GM12878 (cell line): ENCODE measurements around the gene NKIRAS1. TPM values are rescaled to one million over a fixed set of nuclear protein-coding genes. Genes with fewer than 3 reads are reported as not detected.

ENCODE experiments used
- ATAC-seq: fragments of 200-7000 bp; cut with Tn5 transposase; 3 replicates; pipeline ENCODE4 v1.9.1; 2020; ENCODE audit warnings: mild to moderate bottlenecking, moderate library complexity
- BruUV-seq: library from RNA; stranded (reverse); fragments of 400-500 nt; replicated peaks from 2 replicates; lab custom pipeline; 2021; lab: Mats Ljungman, UMichigan
- CTCF ChIA-PET: fragments of 300-600 bp; sonication (Branson Sonifier 250); formaldehyde crosslinking; extraction: SDS; loops from one replicate; lab custom pipeline; 2021; ENCODE audit warnings: inconsistent platforms; lab: Yijun Ruan, JAX
- POLR2A ChIA-PET: fragments of 350-600 bp; formaldehyde crosslinking; extraction: SDS; loops from one replicate; lab custom pipeline; 2021; ENCODE audit warnings: inconsistent platforms; lab: Charles Lee
- RAD21 ChIA-PET: fragments of 300-600 bp; sonication (Branson Sonifier 250); formaldehyde crosslinking; loops from one replicate; lab custom pipeline; 2023; ENCODE audit warnings: antibody characterized with exemption; ENCODE audit not compliant: unreplicated experiment; lab: Charles Lee
- SMC1A ChIA-PET: fragments of 300-600 bp; sonication (Branson Sonifier 250); formaldehyde crosslinking; loops from one replicate; lab custom pipeline; 2023; ENCODE audit not compliant: unreplicated experiment, uncharacterized antibody; lab: Charles Lee
- DNase-seq: peaks from one replicate; pipeline ENCODE4 v3.0.0-alpha.2; 2011; ENCODE audit warnings: low read depth, low spot score
- FAIRE-seq: peaks from 3 replicates; lab custom pipeline; 2011; peaks lifted over from hg19 to GRCh38; lab: Jason Lieb, UNC
- H2AFZ ChIP-seq: 2 replicates; pipeline ENCODE4 v1.6.0; 2011; ENCODE audit warnings: low read depth, low read length, control low read depth; ENCODE audit not compliant: control insufficient read depth
- H3K27ac ChIP-seq: 2 replicates; pipeline ENCODE4 v1.5.1; 2011; ENCODE audit warnings: control low read depth; ENCODE audit not compliant: control insufficient read depth, insufficient read depth
- H3K27me3 ChIP-seq, 2 experiments: replicated peaks in 1 of 2; 2 replicates each; pipeline versions ENCODE4 v1.6.0 to v1.6.1; 2011; ENCODE audit warnings: low read length in 1 of 2; ENCODE audit not compliant: control insufficient read depth in 2 of 2, insufficient read depth in 2 of 2
- H3K36me3 ChIP-seq, 2 experiments: 2 replicates each; pipeline ENCODE4 v1.5.1; 2011; ENCODE audit warnings: low read length in 1 of 2; ENCODE audit not compliant: control insufficient read depth in 2 of 2, insufficient read depth in 2 of 2
- H3K4me1 ChIP-seq: 2 replicates; pipeline ENCODE4 v1.6.1; 2011; ENCODE audit warnings: mild to moderate bottlenecking, low read length, moderate library complexity, mixed read lengths; ENCODE audit not compliant: control insufficient read depth, insufficient read depth
- H3K4me2 ChIP-seq: 2 replicates; pipeline ENCODE4 v1.6.0; 2011; ENCODE audit warnings: control low read depth; ENCODE audit not compliant: control insufficient read depth, insufficient read depth
- H3K4me3 ChIP-seq: fragments of 200-600 bp; sonication (generic); 2 replicates; pipeline ENCODE4 v1.5.1; 2016
- H3K79me2 ChIP-seq: 2 replicates; pipeline ENCODE4 v1.6.0; 2011; ENCODE audit warnings: low read length; ENCODE audit not compliant: control insufficient read depth, insufficient read depth
- H3K9ac ChIP-seq: 2 replicates; pipeline ENCODE4 v1.8.0; 2011; ENCODE audit warnings: low read length, control low read depth, mixed read lengths; ENCODE audit not compliant: control insufficient read depth, insufficient read depth
- H3K9me3 ChIP-seq: replicated peaks from 3 replicates; pipeline ENCODE4 v1.5.1; 2011; ENCODE audit warnings: mild to moderate bottlenecking, low read length; ENCODE audit not compliant: control insufficient read depth, insufficient read depth
- H4K20me1 ChIP-seq: 2 replicates; pipeline ENCODE4 v1.6.0; 2011; ENCODE audit not compliant: control insufficient read depth, insufficient read depth
- ATF7 ChIP-seq: fragments of 450-650 bp; IDR thresholded peaks from 2 replicates; pipeline ENCODE4 v1.6.1; 2016; ENCODE audit warnings: low read depth, mild to moderate bottlenecking
- BHLHE40 ChIP-seq, 2 experiments: fragments of 450-650 bp in 1 of 2; IDR thresholded peaks; 2 replicates each; pipeline ENCODE4 v1.6.1; 2011 to 2017; ENCODE audit warnings: low read depth in 2 of 2, borderline replicate concordance in 1 of 2, improper control_type of control experiment in 1 of 2, low read length in 1 of 2, mild to moderate bottlenecking in 1 of 2
- CREM ChIP-seq: IDR thresholded peaks from 2 replicates; pipeline ENCODE4 v1.6.1; 2014; ENCODE audit warnings: antibody characterized with exemption, low read depth
- FOXM1 ChIP-seq: IDR thresholded peaks from 2 replicates; pipeline ENCODE4 v1.6.1; 2012; ENCODE audit warnings: low read depth, mild to moderate bottlenecking, inconsistent platforms, low read length, moderate library complexity
- HDAC6 ChIP-seq: fragments of 200-600 bp; sonication (generic); IDR thresholded peaks from one replicate; pipeline ENCODE4 v1.8.0; 2017; ENCODE audit warnings: antibody characterized with exemption; ENCODE audit not compliant: unreplicated experiment
- HSF1 ChIP-seq: fragments of 150-350 bp; IDR thresholded peaks from 2 replicates; pipeline ENCODE4 v1.6.1; 2014; ENCODE audit warnings: mild to moderate bottlenecking, low read depth, low read length
- JUND ChIP-seq: IDR thresholded peaks from 2 replicates; pipeline ENCODE4 v1.6.1; 2012; ENCODE audit warnings: low read depth, mild to moderate bottlenecking, low read length, improper control_type of control experiment, moderate library complexity
- KDM1A ChIP-seq: fragments of 200-600 bp; sonication (generic); IDR thresholded peaks from 2 replicates; pipeline ENCODE4 v1.6.1; 2016; ENCODE audit warnings: borderline replicate concordance
- MEF2A ChIP-seq: IDR thresholded peaks from 2 replicates; pipeline ENCODE4 v1.6.1; 2011; ENCODE audit warnings: low read depth, mild to moderate bottlenecking, low read length, moderate library complexity; ENCODE audit not compliant: insufficient read depth
- MTA3 ChIP-seq: IDR thresholded peaks from 2 replicates; pipeline ENCODE4 v1.6.1; 2012; ENCODE audit warnings: low read length, inconsistent platforms, borderline replicate concordance
- MYB ChIP-seq: fragments of 150-350 bp; IDR thresholded peaks from 2 replicates; pipeline ENCODE4 v1.6.1; 2014; ENCODE audit warnings: mild to moderate bottlenecking, low read depth, low read length, borderline replicate concordance
- RELA ChIP-seq: fragments of 450-650 bp; IDR thresholded peaks from 2 replicates; pipeline ENCODE4 v1.8.0; 2014; ENCODE audit warnings: borderline replicate concordance; ENCODE audit not compliant: partially characterized antibody
- RFX5 ChIP-seq: IDR thresholded peaks from 2 replicates; pipeline ENCODE4 v1.6.1; 2011; ENCODE audit warnings: low read depth, low read length, improper control_type of control experiment
- ZZZ3 ChIP-seq: IDR thresholded peaks from 2 replicates; pipeline ENCODE4 v1.6.1; 2011; ENCODE audit warnings: low read depth; ENCODE audit not compliant: control insufficient read depth, insufficient read length
- WGBS: methylation state at CpG from one replicate; pipeline ENCODE4 v1.1.6; 2016; ENCODE audit warnings: low lambda C conversion rate; ENCODE audit not compliant: insufficient replicate concordance, insufficient coverage; ENCODE audit errors: missing lambda C conversion rate; 5-methylcytosine and 5-hydroxymethylcytosine counted together
- in situ Hi-C: fragments of 300-500 bp; cut with MboI; formaldehyde crosslinking; loops from 9 replicates; pipeline ENCODE4 v1.14.3; 2018; ENCODE audit warnings: mixed read lengths
- intact Hi-C: fragments of 100-400 bp; cut with micrococcal nuclease; formaldehyde crosslinking; loops from one replicate; pipeline ENCODE4 v1.14.2; 2022; ENCODE audit not compliant: unreplicated experiment
- polyA plus RNA-seq, 11 experiments: library from polyadenylated mRNA; depleted of rRNA in 4 of 11; unstranded in 6 of 11; stranded (reverse) in 5 of 11; fragments of >200 nt; fragmentation: Nextera tagmentation in 4 of 11; fragmentation: Illumina TruSeq in 1 of 11; extraction: Ambion mirVana in 4 of 11; extraction: Trizol in 1 of 11; gene quantifications; 1 replicate in 1 of 11; 2 replicates in 10 of 11; pipeline versions ENCODE4 v1.2.1 to v1.2.3, GENCODE V29; 2011 to 2016; ENCODE audit warnings: inconsistent platforms in 2 of 11, missing spikeins in 2 of 11, low read depth in 1 of 11
- total RNA-seq, 4 experiments: library from RNA; depleted of rRNA in 3 of 4; stranded (reverse); fragments of >200 nt in 3 of 4; fragmentation: Illumina TruSeq in 1 of 4; extraction: Trizol in 1 of 4; gene quantifications; 2 replicates each; pipeline versions ENCODE4 v1.2.1 to v1.2.3, GENCODE V29; 2013 to 2021
- TF ChIP-seq, protein P1 (sequence below): fragments of 450-650 bp; IDR thresholded peaks from 2 replicates; pipeline ENCODE4 v1.6.1; 2017; ENCODE audit warnings: mild to moderate bottlenecking, low read depth, inconsistent platforms; ENCODE audit not compliant: poor library complexity, severe bottlenecking
- TF ChIP-seq, protein P2 (sequence below): fragments of 450-650 bp; IDR thresholded peaks from 2 replicates; pipeline ENCODE4 v1.6.1; 2017; ENCODE audit warnings: antibody characterized with exemption, mild to moderate bottlenecking, moderate library complexity

Gene NKIRAS1
- total and polyA plus RNA-seq, 10 of the 15 experiments (the other 5 are each of a cell fraction or from before 2014, with no cell fraction given): 7.1 to 17.9 (median 10.9) TPM

DNA sequence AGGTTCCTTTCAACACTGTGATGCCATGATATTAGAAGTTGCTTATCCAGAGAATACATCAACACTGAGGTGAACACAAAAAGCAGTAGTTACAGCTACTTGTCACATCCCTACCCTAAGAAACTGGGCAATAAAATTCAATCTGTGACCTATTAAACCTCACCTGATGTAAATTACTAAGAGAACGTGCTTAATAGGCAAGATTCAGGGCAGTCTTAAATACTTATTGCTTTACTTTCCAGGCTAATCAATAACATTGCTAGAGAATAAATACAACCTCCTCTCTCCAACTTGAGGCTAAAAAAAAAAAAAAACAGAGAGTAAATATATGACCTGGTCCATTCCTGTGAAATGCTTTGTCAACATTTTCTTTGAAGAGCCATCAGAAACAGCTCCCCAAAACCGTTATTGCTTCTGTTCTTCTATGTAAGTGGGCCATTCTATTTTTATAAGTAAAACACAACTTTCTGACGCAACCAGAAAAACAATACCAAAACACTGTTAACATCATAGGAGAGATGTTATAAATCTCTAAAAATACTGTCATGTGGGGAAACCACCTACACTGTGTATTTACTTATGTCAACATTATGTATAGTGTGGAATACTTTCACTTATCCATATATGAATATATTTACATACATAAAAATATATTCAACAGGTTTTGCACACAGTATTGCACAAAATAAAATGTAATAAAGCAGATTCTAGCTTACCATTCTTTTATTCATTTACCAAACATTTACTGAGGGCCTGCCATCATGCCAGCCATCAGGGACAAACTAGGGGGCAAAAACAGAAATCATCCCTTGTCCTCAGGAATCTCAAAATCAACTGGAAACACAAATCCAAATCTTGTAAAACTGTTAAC is 2.7 kb downstream of the NKIRAS1 start:
- peak; percentile 16 for ATAC-seq
- intact Hi-C loops: no loop called here
- 35% methylated on average over 3 of the region's 3 CpGs for WGBS
- ChIA-PET POLR2A (interaction anchor here (0.7 to 0.9 kb wide), 2 partner anchors 22 to 32 kb away, joined by 3 read pairs; no protein-coding TSS in a partner anchor), SMC1A (interaction anchor here (0.5 to 2.7 kb wide), 4 partner anchors 45 to 80 kb away, joined by 3 to 7 read pairs (median 3); no protein-coding TSS in a partner anchor), RAD21 (interaction anchor here (1.3 kb wide), 1 partner anchor 77 kb away, joined by 4 read pairs; no protein-coding TSS in a partner anchor), CTCF (interaction anchor here (0.6 to 2.0 kb wide), 3 partner anchors 26 to 271 kb away, joined by 4 to 8 read pairs (median 5); no protein-coding TSS in a partner anchor)
- in situ Hi-C loops: no loop called here
- peak; percentile 27 for FAIRE-seq
- Histone ChIP-seq H3K4me1 (peaks cover 3% of the 10 kb centered on the region), H3K27ac (peak overlapping the region; percentile 57), H3K9ac (no peak overlapping the region), H3K27me3 (no peaks in the 10 kb centered on the region), H3K36me3 (peaks cover 0 to 12% of the 10 kb centered on the region in 2 experiments; a peak in 2 of 4 replicates), H3K4me3 (peak overlapping the region; percentile 82; the same call in 1 of the 2 replicates), H3K9me3 (no peaks in the 10 kb centered on the region), H2AFZ (no peak overlapping the region), H3K79me2 (peaks cover 56% of the 10 kb centered on the region), H3K4me2 (peak overlapping the region; percentile 94), H4K20me1 (peaks cover 5% of the 10 kb centered on the region; the same call in 1 of the 2 replicates)
- no TSS peak for BruUV-seq
- no peak for DNase-seq
- TF ChIP-seq KDM1A: no peak
- TF ChIP-seq, protein P1, sequence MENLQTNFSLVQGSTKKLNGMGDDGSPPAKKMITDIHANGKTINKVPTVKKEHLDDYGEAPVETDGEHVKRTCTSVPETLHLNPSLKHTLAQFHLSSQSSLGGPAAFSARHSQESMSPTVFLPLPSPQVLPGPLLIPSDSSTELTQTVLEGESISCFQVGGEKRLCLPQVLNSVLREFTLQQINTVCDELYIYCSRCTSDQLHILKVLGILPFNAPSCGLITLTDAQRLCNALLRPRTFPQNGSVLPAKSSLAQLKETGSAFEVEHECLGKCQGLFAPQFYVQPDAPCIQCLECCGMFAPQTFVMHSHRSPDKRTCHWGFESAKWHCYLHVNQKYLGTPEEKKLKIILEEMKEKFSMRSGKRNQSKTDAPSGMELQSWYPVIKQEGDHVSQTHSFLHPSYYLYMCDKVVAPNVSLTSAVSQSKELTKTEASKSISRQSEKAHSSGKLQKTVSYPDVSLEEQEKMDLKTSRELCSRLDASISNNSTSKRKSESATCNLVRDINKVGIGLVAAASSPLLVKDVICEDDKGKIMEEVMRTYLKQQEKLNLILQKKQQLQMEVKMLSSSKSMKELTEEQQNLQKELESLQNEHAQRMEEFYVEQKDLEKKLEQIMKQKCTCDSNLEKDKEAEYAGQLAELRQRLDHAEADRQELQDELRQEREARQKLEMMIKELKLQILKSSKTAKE: no peak
- peak; percentile 54; the same call in 1 of the 2 replicates for TF ChIP-seq FOXM1
- no peak for TF ChIP-seq MYB
- no peak for TF ChIP-seq BHLHE40 (IDR thresholded peaks at IDR 0.05; ENCODE audit: borderline replicate concordance in 1 of 2, low read depth in 2 of 2, low read length in 1 of 2)
- TF ChIP-seq ZZZ3: no peak
- peak; percentile 63 for TF ChIP-seq CREM
- TF ChIP-seq HSF1: no peak
- TF ChIP-seq HDAC6: no peak
- TF ChIP-seq RFX5: no peak
- no peak for TF ChIP-seq MTA3
- TF ChIP-seq JUND: no peak
- TF ChIP-seq, protein P2, sequence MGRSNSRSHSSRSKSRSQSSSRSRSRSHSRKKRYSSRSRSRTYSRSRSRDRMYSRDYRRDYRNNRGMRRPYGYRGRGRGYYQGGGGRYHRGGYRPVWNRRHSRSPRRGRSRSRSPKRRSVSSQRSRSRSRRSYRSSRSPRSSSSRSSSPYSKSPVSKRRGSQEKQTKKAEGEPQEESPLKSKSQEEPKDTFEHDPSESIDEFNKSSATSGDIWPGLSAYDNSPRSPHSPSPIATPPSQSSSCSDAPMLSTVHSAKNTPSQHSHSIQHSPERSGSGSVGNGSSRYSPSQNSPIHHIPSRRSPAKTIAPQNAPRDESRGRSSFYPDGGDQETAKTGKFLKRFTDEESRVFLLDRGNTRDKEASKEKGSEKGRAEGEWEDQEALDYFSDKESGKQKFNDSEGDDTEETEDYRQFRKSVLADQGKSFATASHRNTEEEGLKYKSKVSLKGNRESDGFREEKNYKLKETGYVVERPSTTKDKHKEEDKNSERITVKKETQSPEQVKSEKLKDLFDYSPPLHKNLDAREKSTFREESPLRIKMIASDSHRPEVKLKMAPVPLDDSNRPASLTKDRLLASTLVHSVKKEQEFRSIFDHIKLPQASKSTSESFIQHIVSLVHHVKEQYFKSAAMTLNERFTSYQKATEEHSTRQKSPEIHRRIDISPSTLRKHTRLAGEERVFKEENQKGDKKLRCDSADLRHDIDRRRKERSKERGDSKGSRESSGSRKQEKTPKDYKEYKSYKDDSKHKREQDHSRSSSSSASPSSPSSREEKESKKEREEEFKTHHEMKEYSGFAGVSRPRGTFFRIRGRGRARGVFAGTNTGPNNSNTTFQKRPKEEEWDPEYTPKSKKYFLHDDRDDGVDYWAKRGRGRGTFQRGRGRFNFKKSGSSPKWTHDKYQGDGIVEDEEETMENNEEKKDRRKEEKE: no peak
- 0 out of 2 replicates have a peak, but pooled peaks have one; percentile 59 for TF ChIP-seq MEF2A
- TF ChIP-seq RELA: no peak
- TF ChIP-seq ATF7: peak; percentile 46; the same call in 1 of the 2 replicates
